ENCODE results near the gene MPHOSPH9.

GRCh38 chr12:123180171-123180570 lies 52.8 kb downstream of the MPHOSPH9 start:
- TF ChIP-seq CTCF (IDR thresholded peaks at IDR 0.05) (no peak), EZH2 (IDR thresholded peaks at IDR 0.05; ENCODE audit: borderline replicate concordance, insufficient read depth, low read depth, low read length, poor library complexity, severe bottlenecking) (no peak)
